ENCODE measurements around the gene OGA. TPM values are rescaled to one million over a fixed set of nuclear protein-coding genes. Genes with fewer than 3 reads are reported as not detected.

The OGA gene
- total and polyA plus RNA-seq, 5 donors from 2014 or later, result 36.7 to 442 (median 41.4) TPM

DNA sequence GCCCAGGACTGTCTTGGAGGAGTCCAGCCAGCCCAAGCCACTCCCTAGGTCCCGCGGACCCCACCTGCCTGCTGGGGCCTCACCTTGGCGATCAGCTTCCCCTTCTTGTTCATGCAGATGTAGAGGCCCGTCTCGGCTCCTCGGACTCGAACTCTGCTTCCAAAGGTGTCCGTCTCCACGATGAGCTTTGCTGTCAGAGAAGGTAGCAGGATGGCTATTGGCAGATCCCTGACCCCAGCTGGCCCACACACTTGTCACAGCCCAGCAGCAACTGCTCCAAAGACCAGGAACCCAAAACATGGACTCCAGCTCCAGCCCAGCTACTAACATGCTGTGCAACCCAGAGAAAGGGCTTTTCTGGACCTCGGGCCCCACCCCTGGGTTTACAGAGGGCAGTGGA, 46.9 kb downstream of the OGA start:
- peaks cover 62% of the 10 kb centered on the region for H3K27me3 Mint-ChIP-seq
- H3K4me3 ChIP-seq (ENCODE audit: low read depth, low read length), result no peak overlapping the region
- H3K4me3 Mint-ChIP-seq, result peak overlapping the region in 1 of 4 donors; percentile 32
- no peaks in the 10 kb centered on the region for H3K9me3 ChIP-seq (ENCODE audit: control insufficient read depth in 2 of 2, low read length in 2 of 2)
- H3K4me1 Mint-ChIP-seq, result peaks cover 0 to 21% (median 6%) of the 10 kb centered on the region in 4 donors
- H3K9me3 Mint-ChIP-seq, result no peaks in the 10 kb centered on the region
- peaks cover 15% of the 10 kb centered on the region for H3K4me1 ChIP-seq (ENCODE audit: control insufficient read depth, insufficient read depth, low read length, poor library complexity, severe bottlenecking)
- H3K27me3 ChIP-seq (ENCODE audit: control insufficient read depth, insufficient read depth, low read length), result peaks cover 10% of the 10 kb centered on the region
- ATAC-seq (ENCODE audit: low read depth in 2 of 2) (no peak), DNase-seq (no peak)
- H3K36me3 Mint-ChIP-seq, result no peaks in the 10 kb centered on the region
- H3K27ac Mint-ChIP-seq, result no peak overlapping the region
- H3K27ac ChIP-seq (ENCODE audit: insufficient read depth, low read length, poor library complexity, severe bottlenecking), result no peak overlapping the region
- no peaks in the 10 kb centered on the region for H3K36me3 ChIP-seq (ENCODE audit: control insufficient read depth, insufficient read depth, low read length)

DNA sequence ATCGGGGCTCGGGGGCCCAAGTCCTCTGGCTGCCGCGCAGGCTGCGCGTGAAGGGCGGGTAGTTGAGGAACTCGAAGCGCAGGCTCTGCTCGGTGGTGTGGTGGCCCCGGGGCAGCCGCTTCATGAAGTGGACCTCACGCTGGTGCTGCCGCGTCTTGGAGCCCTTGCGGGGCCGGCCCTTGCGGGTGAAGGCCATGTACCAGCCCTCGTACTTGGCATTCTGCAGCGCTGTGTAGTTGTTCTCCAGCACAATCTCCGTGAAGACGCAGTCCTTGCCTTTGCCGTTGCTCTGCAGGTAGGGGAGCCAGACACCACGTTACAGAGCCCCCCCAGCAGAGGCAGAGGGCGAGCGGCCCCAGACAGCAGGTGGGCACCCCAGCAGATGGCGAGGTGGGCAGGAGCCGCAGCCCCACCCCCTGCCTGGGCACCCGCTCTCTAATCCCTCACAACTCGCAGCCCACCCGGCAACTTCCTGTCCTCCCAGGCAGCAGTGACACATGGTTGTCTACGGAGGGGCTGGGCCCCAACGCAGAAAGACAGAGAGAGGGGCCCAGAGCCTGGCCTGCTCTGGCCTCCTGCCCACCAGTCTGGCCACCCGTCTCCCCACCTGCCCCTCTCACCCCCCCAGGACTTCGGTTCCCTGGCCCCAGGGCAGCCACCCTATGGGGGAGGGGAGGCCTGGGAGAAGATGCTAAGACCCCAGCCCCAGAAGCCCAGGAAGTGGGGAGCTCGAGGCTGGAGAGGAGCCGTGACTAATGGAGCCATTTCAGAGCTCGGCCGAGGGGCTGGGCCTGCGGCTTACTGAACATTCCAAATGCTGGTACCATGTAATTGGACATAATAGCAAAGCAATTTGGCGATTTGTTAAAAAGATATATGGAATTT, 47.7 kb downstream of the OGA start:
- peaks cover 0 to 21% (median 6%) of the 10 kb centered on the region in 4 donors for H3K4me1 Mint-ChIP-seq
- Histone ChIP-seq H3K27ac (ENCODE audit: insufficient read depth, low read length, poor library complexity, severe bottlenecking) (no peak overlapping the region), H3K27me3 (ENCODE audit: control insufficient read depth, insufficient read depth, low read length) (peaks cover 14% of the 10 kb centered on the region), H3K4me1 (ENCODE audit: control insufficient read depth, insufficient read depth, low read length, poor library complexity, severe bottlenecking) (peaks cover 12% of the 10 kb centered on the region), H3K36me3 (ENCODE audit: control insufficient read depth, insufficient read depth, low read length) (no peaks in the 10 kb centered on the region), H3K9me3 (ENCODE audit: control insufficient read depth in 2 of 2, low read length in 2 of 2) (no peaks in the 10 kb centered on the region), H3K4me3 (ENCODE audit: low read depth, low read length) (no peak overlapping the region)
- H3K9me3 Mint-ChIP-seq, result no peaks in the 10 kb centered on the region
- no peak overlapping the region for H3K4me3 Mint-ChIP-seq
- DNase-seq (no peak), ATAC-seq (ENCODE audit: low read depth in 2 of 2) (no peak)
- H3K36me3 Mint-ChIP-seq, result no peaks in the 10 kb centered on the region
- H3K27ac Mint-ChIP-seq, result no peak overlapping the region
- peaks cover 70% of the 10 kb centered on the region for H3K27me3 Mint-ChIP-seq

DNA sequence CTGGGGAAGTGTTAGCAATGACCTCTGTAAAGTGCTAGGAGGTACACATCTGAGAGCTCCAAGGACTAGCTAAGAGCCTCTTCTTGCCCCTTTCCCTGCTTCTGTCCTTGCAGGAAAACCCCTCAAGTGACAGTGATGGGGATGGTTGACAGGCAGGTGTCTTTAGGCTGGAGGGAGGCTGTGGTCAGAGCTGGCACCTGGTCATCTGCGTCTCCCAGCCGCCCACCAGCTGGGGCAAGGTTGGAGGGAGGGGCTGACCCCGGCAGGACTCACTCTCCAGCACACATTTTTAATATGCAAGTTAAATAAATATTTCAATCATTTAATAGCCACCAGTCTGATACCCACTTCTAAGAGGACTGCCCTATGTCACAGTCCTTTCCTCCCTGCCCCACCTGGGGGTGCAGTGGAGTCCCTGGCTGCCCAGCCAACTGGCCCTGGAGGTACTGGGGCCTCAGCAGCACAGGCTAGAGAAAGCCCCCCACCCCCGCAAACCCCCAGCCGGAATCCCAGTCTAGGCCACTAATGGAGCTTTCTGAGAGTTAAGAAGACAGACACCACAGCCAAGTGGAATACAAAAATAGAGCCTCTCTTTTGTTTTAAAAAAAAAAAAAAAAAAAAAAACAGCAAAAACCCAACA, 48.6 kb downstream of the OGA start:
- Histone ChIP-seq H3K4me3 (ENCODE audit: low read depth, low read length) (no peak overlapping the region), H3K27ac (ENCODE audit: insufficient read depth, low read length, poor library complexity, severe bottlenecking) (no peak overlapping the region), H3K27me3 (ENCODE audit: control insufficient read depth, insufficient read depth, low read length) (peaks cover 14% of the 10 kb centered on the region), H3K36me3 (ENCODE audit: control insufficient read depth, insufficient read depth, low read length) (no peaks in the 10 kb centered on the region), H3K4me1 (ENCODE audit: control insufficient read depth, insufficient read depth, low read length, poor library complexity, severe bottlenecking) (peaks cover 3% of the 10 kb centered on the region), H3K9me3 (ENCODE audit: control insufficient read depth in 2 of 2, low read length in 2 of 2) (no peaks in the 10 kb centered on the region)
- Mint-ChIP-seq H3K36me3 (no peaks in the 10 kb centered on the region), H3K4me3 (no peak overlapping the region), H3K27me3 (peaks cover 70% of the 10 kb centered on the region), H3K27ac (no peak overlapping the region), H3K9me3 (no peaks in the 10 kb centered on the region), H3K4me1 (peaks cover 0 to 14% (median 6%) of the 10 kb centered on the region in 4 donors)
- no peak for ATAC-seq (ENCODE audit: low read depth in 2 of 2)
- no peak for DNase-seq

DNA sequence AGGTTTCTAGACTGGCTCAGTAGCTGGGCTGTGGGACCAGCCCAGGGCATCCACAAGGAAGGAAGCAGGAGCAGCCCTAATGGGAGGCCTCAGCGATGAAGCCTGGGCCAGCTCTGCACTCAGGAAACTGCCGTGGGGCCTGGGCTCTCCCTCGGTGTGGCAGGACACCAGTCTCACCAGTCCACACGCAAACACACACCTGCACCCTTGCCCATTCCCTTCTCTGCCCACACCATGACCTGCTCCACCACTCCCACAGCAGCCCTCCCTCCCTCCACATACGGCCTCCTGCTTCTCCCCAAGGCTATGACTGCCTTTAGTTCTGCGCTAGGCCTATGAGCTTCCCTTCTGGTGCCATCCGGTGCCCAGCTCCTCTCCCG, 49.5 kb downstream of the OGA start:
- no peaks in the 10 kb centered on the region for H3K36me3 Mint-ChIP-seq

DNA sequence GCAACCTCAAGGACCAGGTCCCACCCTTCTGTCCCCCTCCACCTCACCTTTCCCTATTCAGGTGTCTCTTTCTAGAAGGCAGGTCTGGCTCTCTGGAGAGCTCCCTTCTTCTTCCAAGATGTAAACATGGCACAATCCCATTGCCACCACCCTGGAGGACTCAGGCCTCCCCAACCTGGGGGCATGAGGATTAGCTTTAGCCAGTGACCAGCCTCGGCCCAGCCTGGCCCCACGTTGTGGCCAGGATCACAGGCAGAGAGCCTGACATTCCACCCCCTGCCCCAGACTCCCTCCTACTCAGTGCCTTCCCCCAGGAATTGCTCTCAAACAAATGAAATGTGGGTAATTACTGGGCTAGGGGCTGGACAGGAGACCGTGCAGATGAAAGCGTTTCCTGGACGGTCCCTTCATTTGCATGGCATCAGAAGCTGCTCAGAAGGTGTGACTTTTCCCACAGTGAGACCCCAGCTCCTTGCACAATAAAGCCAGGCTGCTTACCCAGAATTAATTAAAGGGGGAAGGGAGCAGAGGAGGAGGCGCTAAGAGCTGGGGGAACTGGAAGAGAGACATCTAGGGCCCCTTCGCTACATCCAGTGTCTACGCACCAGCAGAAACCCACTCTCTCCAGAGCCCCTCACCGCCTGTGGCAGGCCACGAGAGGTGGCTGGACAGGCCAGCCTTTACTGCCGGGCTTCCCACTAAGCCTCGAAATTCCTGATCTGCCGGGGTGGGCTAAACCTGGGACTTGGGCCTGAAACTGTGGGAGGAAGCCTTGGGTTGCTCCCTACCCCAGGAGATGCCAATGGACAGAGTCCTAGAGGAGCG, 50.1 kb downstream of the OGA start:
- Histone ChIP-seq H3K4me1 (ENCODE audit: control insufficient read depth, insufficient read depth, low read length, poor library complexity, severe bottlenecking) (no peaks in the 10 kb centered on the region), H3K27me3 (ENCODE audit: control insufficient read depth, insufficient read depth, low read length) (peaks cover 14% of the 10 kb centered on the region), H3K27ac (ENCODE audit: insufficient read depth, low read length, poor library complexity, severe bottlenecking) (no peak overlapping the region), H3K36me3 (ENCODE audit: control insufficient read depth, insufficient read depth, low read length) (no peaks in the 10 kb centered on the region), H3K9me3 (ENCODE audit: control insufficient read depth in 2 of 2, low read length in 2 of 2) (no peaks in the 10 kb centered on the region), H3K4me3 (ENCODE audit: low read depth, low read length) (no peak overlapping the region)
- Mint-ChIP-seq H3K4me3 (no peak overlapping the region), H3K27ac (no peak overlapping the region), H3K36me3 (no peaks in the 10 kb centered on the region), H3K27me3 (peaks cover 63% of the 10 kb centered on the region), H3K4me1 (peaks cover 0 to 5% (median 0%) of the 10 kb centered on the region in 4 donors), H3K9me3 (no peaks in the 10 kb centered on the region)
- ATAC-seq (ENCODE audit: low read depth in 2 of 2) (no peak), DNase-seq (no peak)

More for the DNA sequence above, 49.5 kb downstream of the OGA start:
- Histone ChIP-seq H3K27me3 (ENCODE audit: control insufficient read depth, insufficient read depth, low read length) (peaks cover 14% of the 10 kb centered on the region), H3K27ac (ENCODE audit: insufficient read depth, low read length, poor library complexity, severe bottlenecking) (no peak overlapping the region), H3K4me1 (ENCODE audit: control insufficient read depth, insufficient read depth, low read length, poor library complexity, severe bottlenecking) (no peaks in the 10 kb centered on the region), H3K36me3 (ENCODE audit: control insufficient read depth, insufficient read depth, low read length) (no peaks in the 10 kb centered on the region), H3K4me3 (ENCODE audit: low read depth, low read length) (no peak overlapping the region), H3K9me3 (ENCODE audit: control insufficient read depth in 2 of 2, low read length in 2 of 2) (no peaks in the 10 kb centered on the region)
- ATAC-seq (ENCODE audit: low read depth in 2 of 2), result no peak
- peaks cover 0 to 8% (median 3%) of the 10 kb centered on the region in 4 donors for H3K4me1 Mint-ChIP-seq
- H3K9me3 Mint-ChIP-seq, result no peaks in the 10 kb centered on the region
- DNase-seq, result no peak
- no peak overlapping the region for H3K27ac Mint-ChIP-seq
- H3K27me3 Mint-ChIP-seq, result peaks cover 63% of the 10 kb centered on the region
- no peak overlapping the region for H3K4me3 Mint-ChIP-seq

DNA sequence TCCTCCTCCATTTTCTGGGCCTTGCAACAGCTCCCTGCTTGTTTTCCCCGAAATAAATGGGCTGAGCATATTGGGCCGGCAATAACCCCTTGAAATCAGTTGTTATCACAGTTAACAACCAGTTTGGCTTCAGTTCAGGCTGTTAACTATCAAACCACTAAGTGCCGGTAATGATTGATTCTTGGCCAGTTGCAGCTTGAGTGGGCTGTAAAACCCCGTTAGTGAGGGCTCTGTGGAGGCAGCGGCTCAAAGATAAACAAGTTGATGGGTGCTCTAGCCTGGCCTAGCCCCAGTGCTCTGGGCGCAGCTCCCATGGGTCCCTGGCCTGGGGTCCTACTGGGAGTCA, 50.7 kb downstream of the OGA start:
- Mint-ChIP-seq H3K27ac (no peak overlapping the region), H3K36me3 (no peaks in the 10 kb centered on the region), H3K4me3 (no peak overlapping the region), H3K9me3 (no peaks in the 10 kb centered on the region), H3K4me1 (peaks cover 0 to 5% (median 0%) of the 10 kb centered on the region in 4 donors), H3K27me3 (peaks cover 60% of the 10 kb centered on the region)
- no peaks in the 10 kb centered on the region for H3K9me3 ChIP-seq (ENCODE audit: control insufficient read depth in 2 of 2, low read length in 2 of 2)
- H3K27ac ChIP-seq (ENCODE audit: insufficient read depth, low read length, poor library complexity, severe bottlenecking), result no peak overlapping the region
- H3K36me3 ChIP-seq (ENCODE audit: control insufficient read depth, insufficient read depth, low read length), result no peaks in the 10 kb centered on the region
- no peak overlapping the region for H3K4me3 ChIP-seq (ENCODE audit: low read depth, low read length)
- DNase-seq, result no peak
- no peaks in the 10 kb centered on the region for H3K4me1 ChIP-seq (ENCODE audit: control insufficient read depth, insufficient read depth, low read length, poor library complexity, severe bottlenecking)
- ATAC-seq (ENCODE audit: low read depth in 2 of 2), result no peak
- H3K27me3 ChIP-seq (ENCODE audit: control insufficient read depth, insufficient read depth, low read length), result peaks cover 10% of the 10 kb centered on the region

DNA sequence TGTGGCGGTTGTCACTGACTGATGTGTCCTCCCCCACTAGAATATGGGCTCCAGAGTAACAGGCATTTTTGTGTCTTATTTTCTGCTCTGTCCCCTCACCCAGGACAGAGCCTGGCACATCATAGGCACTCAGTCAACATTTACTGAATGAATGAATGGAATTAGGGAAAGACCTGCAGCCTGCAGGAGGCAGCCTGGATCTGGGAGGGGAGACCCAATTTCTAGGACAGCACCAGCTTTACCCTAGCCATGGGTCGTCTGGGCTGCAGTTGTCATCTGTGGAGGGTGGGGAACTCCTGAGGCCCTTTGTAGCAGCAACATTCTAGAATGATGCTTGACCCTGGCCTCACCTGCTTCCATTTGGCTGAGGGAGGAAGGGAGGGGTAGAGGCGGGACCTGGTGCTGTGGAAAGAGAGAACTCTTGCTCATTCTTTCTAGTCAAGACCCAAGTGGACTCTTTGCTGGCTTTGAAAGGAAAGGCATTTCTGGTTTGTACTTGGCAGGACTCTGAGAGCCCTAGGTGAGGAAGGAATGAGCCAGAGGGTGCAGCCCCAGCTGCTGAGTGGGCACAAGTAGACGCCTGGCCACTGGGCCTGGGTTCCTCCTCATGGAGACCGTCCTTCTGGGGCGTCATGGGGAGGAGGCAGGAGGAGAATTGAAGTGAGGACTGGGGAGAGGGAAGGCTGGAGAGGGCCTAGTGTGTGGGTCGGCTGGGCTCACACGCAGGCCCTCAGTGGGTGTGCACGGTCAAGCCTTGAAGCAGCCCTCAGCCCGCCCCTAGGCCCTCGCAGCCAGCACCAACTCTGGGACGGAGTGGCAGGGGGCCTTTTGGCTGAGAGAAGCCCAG, 51.3 kb downstream of the OGA start:
- H3K4me3 ChIP-seq (ENCODE audit: low read depth, low read length), result no peak overlapping the region
- no peaks in the 10 kb centered on the region for H3K36me3 ChIP-seq (ENCODE audit: control insufficient read depth, insufficient read depth, low read length)
- Mint-ChIP-seq H3K4me3 (no peak overlapping the region), H3K36me3 (no peaks in the 10 kb centered on the region), H3K27me3 (peaks cover 56% of the 10 kb centered on the region), H3K4me1 (peaks cover 0 to 5% (median 0%) of the 10 kb centered on the region in 4 donors), H3K9me3 (no peaks in the 10 kb centered on the region), H3K27ac (no peak overlapping the region)
- ATAC-seq (ENCODE audit: low read depth in 2 of 2) (no peak), DNase-seq (no peak)
- no peaks in the 10 kb centered on the region for H3K4me1 ChIP-seq (ENCODE audit: control insufficient read depth, insufficient read depth, low read length, poor library complexity, severe bottlenecking)
- no peaks in the 10 kb centered on the region for H3K9me3 ChIP-seq (ENCODE audit: control insufficient read depth in 2 of 2, low read length in 2 of 2)
- H3K27ac ChIP-seq (ENCODE audit: insufficient read depth, low read length, poor library complexity, severe bottlenecking), result no peak overlapping the region
- peaks cover 4% of the 10 kb centered on the region for H3K27me3 ChIP-seq (ENCODE audit: control insufficient read depth, insufficient read depth, low read length)

Data from CD4-positive, CD25-positive, alpha-beta regulatory T cell (primary cell).